Breast epithelium (tissue), 3 donors: ENCODE measurements around the gene PRRT1B.

Experiments used
- POLR2A ChIP-seq: fragments of 450-650 bp; IDR thresholded peaks from one replicate; pipeline ENCODE4 v1.6.1; 2016; ENCODE audit warnings: antibody characterized with exemption, mild to moderate bottlenecking, moderate library complexity
- TF ChIP-seq, protein P1 (sequence below), 3 donors: fragments of 450-650 bp; IDR thresholded peaks; one replicate each; pipeline ENCODE4 v1.5.1; 2016 to 2017; ENCODE audit warnings: antibody characterized with exemption in 3 of 3, mild to moderate bottlenecking in 3 of 3, moderate library complexity in 3 of 3

DNA sequence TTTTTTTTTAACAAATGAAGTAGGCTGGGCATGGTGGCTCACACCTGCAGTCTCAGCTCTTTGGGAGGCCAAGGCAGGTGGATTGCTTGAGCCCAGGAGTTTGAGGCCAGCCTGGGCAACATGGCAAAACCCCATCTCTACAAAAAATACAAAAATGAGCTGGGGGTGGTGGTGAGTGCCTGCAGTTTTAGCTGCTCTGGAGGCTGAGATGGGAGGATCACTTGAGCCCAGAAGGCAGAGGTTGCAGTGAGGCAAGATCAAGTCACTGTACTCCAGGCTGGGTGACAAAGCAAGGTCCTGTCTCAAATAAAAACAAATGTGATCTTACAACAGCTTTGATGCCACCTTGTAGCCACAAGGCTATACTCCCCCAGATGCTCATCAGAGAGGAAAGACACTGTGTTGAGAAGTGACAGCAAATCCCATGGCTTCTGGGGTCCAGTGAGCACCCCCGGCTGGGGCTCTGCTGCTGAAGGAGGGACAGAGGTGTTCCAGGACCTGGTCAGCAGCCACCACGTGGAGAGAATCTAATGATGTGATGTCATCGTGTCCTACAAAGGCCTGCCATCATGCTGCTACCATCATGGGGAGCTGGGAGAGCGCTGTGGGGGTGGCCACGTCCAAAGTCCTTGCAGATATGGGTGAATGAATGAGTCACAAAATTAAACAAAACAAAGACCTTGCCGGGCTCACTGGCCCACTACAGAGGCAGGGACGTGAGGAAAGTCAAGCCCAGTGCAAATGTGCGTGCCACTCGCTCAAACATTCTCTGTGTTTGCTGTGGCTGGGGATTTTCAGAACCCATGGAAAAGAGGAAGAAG is 60.7 kb downstream of the PRRT1B start:
- TF ChIP-seq POLR2A: no peak
- TF ChIP-seq, protein P1, sequence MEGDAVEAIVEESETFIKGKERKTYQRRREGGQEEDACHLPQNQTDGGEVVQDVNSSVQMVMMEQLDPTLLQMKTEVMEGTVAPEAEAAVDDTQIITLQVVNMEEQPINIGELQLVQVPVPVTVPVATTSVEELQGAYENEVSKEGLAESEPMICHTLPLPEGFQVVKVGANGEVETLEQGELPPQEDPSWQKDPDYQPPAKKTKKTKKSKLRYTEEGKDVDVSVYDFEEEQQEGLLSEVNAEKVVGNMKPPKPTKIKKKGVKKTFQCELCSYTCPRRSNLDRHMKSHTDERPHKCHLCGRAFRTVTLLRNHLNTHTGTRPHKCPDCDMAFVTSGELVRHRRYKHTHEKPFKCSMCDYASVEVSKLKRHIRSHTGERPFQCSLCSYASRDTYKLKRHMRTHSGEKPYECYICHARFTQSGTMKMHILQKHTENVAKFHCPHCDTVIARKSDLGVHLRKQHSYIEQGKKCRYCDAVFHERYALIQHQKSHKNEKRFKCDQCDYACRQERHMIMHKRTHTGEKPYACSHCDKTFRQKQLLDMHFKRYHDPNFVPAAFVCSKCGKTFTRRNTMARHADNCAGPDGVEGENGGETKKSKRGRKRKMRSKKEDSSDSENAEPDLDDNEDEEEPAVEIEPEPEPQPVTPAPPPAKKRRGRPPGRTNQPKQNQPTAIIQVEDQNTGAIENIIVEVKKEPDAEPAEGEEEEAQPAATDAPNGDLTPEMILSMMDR (IDR thresholded peaks at IDR 0.05): no peak
